ENCODE data around the gene CFL2.

GRCh38 chr14:34671716-34672115, 42.7 kb downstream of the CFL2 start:
- no peak for TF ChIP-seq CTCF (IDR thresholded peaks at IDR 0.05)
- TF ChIP-seq POLR2A (IDR thresholded peaks at IDR 0.05) = no peak

Data from testis (tissue), 2 donors.